ENCODE measurements around the gene PDZRN3. TPM values are rescaled to one million over a fixed set of nuclear protein-coding genes. Genes with fewer than 3 reads are reported as not detected.

Gene PDZRN3
- total RNA-seq, 1 experiment from 2014 or later, result 0.17 TPM

DNA sequence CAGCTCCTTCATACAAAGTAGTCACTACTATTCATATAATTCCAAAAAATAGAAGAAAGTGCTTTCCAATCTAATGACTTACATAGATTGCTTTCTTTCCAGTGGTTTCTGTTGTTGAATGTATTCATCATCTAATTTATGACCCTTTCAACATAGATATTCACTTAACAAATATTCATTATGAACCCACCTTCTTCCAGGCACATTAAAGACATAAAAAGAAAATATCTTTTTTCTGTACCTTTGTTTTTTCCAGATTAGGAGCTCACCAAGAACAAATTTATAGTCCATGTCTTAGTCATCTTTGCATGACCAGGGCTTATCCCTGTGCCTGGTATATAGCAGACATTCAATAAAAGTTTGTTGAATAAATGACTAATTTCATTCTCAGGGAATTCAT, 32.4 kb upstream of the PDZRN3 start:
- BruUV-seq (replicated peaks), result no TSS peak
- Histone ChIP-seq H3K79me2 (ENCODE audit: insufficient read depth, low read length) (no peaks in the 10 kb centered on the region), H3K9me3 (ENCODE audit: control insufficient read depth in 1 of 2, insufficient read depth in 1 of 2, low read depth in 1 of 2, low read length in 2 of 2) (peaks cover 0 to 12% of the 10 kb centered on the region in 2 experiments; a peak in 1 of 4 replicates), H4K20me1 (ENCODE audit: insufficient read depth) (no peaks in the 10 kb centered on the region), H3K4me1 (ENCODE audit: control insufficient read depth in 1 of 2, insufficient read depth in 2 of 2, low read length in 2 of 2) (no peaks in the 10 kb centered on the region), H3K27me3 (ENCODE audit: insufficient read depth, low read length) (no peaks in the 10 kb centered on the region), H3K9ac (ENCODE audit: low read length) (no peak overlapping the region), H3K9me2 (ENCODE audit: insufficient read depth) (no peaks in the 10 kb centered on the region), H3K4me2 (ENCODE audit: low read length) (no peak overlapping the region), H3K4me3 (replicated peaks in 1 of 2; ENCODE audit: low read depth in 1 of 2, low read length in 2 of 2) (no peak overlapping the region), H3K27ac (ENCODE audit: low read depth, low read length) (no peak overlapping the region), H3K36me3 (ENCODE audit: control insufficient read depth in 1 of 2, insufficient read depth in 2 of 2, low read length in 2 of 2) (no peaks in the 10 kb centered on the region), H2AFZ (ENCODE audit: low read depth, low read length, poor library complexity, severe bottlenecking) (no peak overlapping the region)
- CTCF ChIA-PET, result no interaction called here
- TF ChIP-seq ELF1 (IDR thresholded peaks at IDR 0.05; ENCODE audit: borderline replicate concordance, low read depth) (no peak), POLR2AphosphoS5 (IDR thresholded peaks at IDR 0.05; ENCODE audit: low read depth, low read length) (no peak), CEBPB (IDR thresholded peaks at IDR 0.05; ENCODE audit: low read depth) (no peak)
- no peak for ATAC-seq
- no peak for DNase-seq (ENCODE audit: low read depth, low spot score)
- POLR2A ChIA-PET, result no interaction called here
- RAD21 ChIA-PET (ENCODE audit: low non-redundant PET in 1 of 2, low total read pairs in 2 of 2, uncharacterized antibody in 2 of 2, unreplicated experiment in 2 of 2), result no interaction called here
- intact Hi-C loops (cut with micrococcal nuclease), result no loop called here

- intact Hi-C loops (cut with micrococcal nuclease), result no loop called here
- no peak overlapping the region for H3K4me3 ChIP-seq (replicated peaks in 1 of 2; ENCODE audit: low read depth in 1 of 2, low read length in 2 of 2)
- no peaks in the 10 kb centered on the region for H3K4me1 ChIP-seq (ENCODE audit: control insufficient read depth in 1 of 2, insufficient read depth in 2 of 2, low read length in 2 of 2)
- H3K27me3 ChIP-seq (ENCODE audit: insufficient read depth, low read length), result no peaks in the 10 kb centered on the region
- H3K79me2 ChIP-seq (ENCODE audit: insufficient read depth, low read length), result no peaks in the 10 kb centered on the region
- no peak overlapping the region for H2AFZ ChIP-seq (ENCODE audit: low read depth, low read length, poor library complexity, severe bottlenecking)
- no TSS peak for BruUV-seq (replicated peaks)
- peaks cover 0 to 12% of the 10 kb centered on the region in 2 experiments; a peak in 1 of 4 replicates for H3K9me3 ChIP-seq (ENCODE audit: control insufficient read depth in 1 of 2, insufficient read depth in 1 of 2, low read depth in 1 of 2, low read length in 2 of 2)
- ATAC-seq (no peak), DNase-seq (ENCODE audit: low read depth, low spot score) (no peak)
- no peaks in the 10 kb centered on the region for H3K36me3 ChIP-seq (ENCODE audit: control insufficient read depth in 1 of 2, insufficient read depth in 2 of 2, low read length in 2 of 2)
- ChIA-PET CTCF (no interaction called here), RAD21 (ENCODE audit: low non-redundant PET in 1 of 2, low total read pairs in 2 of 2, uncharacterized antibody in 2 of 2, unreplicated experiment in 2 of 2) (no interaction called here), POLR2A (no interaction called here)
- H4K20me1 ChIP-seq (ENCODE audit: insufficient read depth), result no peaks in the 10 kb centered on the region
- no peak overlapping the region for H3K27ac ChIP-seq (ENCODE audit: low read depth, low read length)
- H3K9me2 ChIP-seq (ENCODE audit: insufficient read depth), result no peaks in the 10 kb centered on the region
- H3K9ac ChIP-seq (ENCODE audit: low read length), result no peak overlapping the region
- no peak for TF ChIP-seq SIN3A (IDR thresholded peaks at IDR 0.05; ENCODE audit: low read depth)
- no peak for TF ChIP-seq TCF7L2 (IDR thresholded peaks at IDR 0.05; ENCODE audit: borderline replicate concordance, extremely low read depth, insufficient read depth, insufficient read length)
- TF ChIP-seq REST (IDR thresholded peaks at IDR 0.05; ENCODE audit: low read depth), result no peak
- TF ChIP-seq ZNF274 (IDR thresholded peaks at IDR 0.05; ENCODE audit: low read depth, low read length), result no peak
- no peak for TF ChIP-seq EZH2 (IDR thresholded peaks at IDR 0.05)
- TF ChIP-seq CBX3 (IDR thresholded peaks at IDR 0.05; ENCODE audit: low read depth), result no peak
- no peak for TF ChIP-seq FOSL1 (IDR thresholded peaks at IDR 0.05; ENCODE audit: low read depth)
- H3K4me2 ChIP-seq (ENCODE audit: low read length), result no peak overlapping the region
Observed at GRCh38 chr3:73656241-73656890, 31.6 kb upstream of the PDZRN3 start.

Measured in HCT116 (cell line).